Measurements from ENCODE around the gene B4GAT1. TPM values are rescaled to one million over a fixed set of nuclear protein-coding genes. Genes with fewer than 3 reads are reported as not detected.
"Not testable (repeated sequence)": the region's sequence is repeated elsewhere in the genome, so short reads cannot be mapped to it uniquely, and the experiment has no call there.

Gene B4GAT1
- polyA plus RNA-seq, 1 donor, result 20.3 TPM

DNA sequence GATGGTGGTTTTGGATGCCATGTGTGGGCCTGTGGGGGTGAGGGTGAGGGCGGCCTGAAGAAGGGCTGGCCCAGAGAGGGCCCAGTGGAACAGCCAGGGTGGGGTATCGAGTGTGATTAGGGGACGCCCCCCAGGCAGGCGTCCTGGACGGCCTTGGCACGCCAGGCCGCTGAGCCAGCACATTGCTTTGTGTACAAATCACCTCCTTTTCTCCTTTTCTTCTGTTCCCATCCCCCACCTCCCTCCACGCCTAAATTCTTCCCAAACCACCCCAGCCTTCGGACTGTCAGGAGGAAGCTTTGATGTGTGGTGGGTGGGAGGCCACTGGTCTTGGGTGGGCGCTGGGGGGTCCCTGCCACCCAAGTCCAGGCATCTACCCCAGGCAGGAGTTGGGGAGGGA is 22.8 kb downstream of the B4GAT1 start:
- no peak for DNase-seq (ENCODE audit: low read depth)

DNA sequence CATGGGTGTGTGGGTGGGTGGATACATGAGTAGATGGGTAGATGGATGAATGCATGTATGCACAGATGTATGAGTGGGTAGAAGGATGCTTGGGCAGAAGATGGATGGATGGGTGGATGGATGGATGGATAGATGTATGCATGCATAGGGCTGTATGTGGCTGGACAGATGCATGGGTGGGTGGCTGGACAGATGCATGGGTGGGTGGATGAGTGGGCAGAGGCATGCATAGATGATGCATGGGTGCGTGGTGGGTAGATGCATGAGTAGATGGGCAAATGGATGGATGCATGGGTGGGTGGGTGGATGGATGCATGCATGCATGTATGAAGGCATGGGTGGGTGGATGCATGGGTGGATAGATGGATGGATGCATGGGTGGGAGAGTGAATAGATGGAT is 23.7 kb downstream of the B4GAT1 start:
- DNase-seq (ENCODE audit: low read depth), result no peak

DNA sequence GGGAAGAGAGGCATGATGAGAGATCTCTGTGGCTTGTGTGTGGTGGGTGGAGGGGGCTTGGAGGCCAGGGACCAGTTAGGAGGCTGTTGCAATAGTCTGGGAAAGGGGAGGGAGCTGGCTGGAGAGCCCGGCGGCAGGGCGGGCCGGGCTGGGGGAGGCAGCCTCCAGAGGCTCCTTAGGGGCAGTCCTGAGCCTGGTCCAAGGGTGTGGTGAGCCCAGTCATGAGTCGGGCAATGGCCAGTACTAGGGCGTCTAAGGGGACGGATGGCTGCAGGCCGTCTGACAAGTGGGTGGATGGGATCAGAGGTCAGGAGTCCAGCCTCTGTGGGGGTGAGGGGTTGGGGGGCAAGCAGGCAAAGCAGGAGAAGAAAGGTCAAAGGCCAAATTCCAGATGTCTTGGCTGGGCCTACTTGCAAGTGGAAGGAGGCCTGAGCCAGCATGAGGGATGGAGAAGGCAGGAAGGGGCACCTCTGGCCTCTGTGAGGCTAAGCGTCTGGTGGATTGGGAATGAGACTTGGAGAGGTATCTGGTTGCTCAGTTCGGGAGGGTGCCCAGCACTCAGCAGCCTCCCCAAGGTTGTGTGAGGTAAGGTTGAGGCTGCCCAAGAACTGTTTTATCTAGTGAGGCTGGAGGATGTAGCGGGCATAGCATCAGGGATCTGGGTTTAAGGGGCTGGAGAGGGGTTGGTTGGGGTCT is 24.5 kb downstream of the B4GAT1 start:
- DNase-seq (ENCODE audit: low read depth), result no peak

DNA sequence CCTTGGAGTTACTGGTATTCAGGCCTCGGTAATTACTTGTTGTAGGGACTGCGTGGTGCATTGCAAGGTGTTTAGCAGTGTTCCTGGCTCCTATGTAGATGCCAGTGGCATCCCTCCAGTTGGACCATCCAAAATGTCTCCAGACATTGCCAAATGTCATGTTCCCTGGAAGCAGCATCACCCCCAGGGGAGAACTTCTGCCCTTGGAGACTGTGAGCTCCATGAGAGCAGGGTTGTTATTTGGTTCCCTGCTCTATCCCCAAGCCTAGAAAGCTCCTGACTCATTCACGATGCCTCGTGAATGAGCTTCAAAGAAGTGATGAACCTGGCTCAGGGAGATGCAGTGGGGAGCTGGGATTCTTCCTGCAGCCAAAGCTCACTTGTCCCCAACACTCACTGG is 25.8 kb downstream of the B4GAT1 start:
- DNase-seq (ENCODE audit: low read depth), result no peak

DNA sequence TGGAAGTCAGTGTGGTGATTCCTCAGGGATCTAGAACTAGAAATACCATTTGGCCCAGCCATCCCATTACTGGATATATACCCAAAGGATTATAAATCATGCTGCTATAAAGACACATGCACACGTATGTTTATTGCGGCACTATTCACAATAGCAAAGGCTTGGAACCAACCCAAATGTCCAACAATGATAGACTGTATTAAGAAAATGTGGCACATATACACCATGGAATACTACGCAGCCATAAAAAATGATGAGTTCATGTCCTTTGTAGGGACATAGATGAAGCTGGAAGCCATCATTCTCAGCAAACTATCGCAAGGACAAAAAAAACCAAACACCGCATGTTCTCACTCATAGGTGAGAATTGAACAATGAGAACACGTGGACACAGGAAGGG is 26.7 kb downstream of the B4GAT1 start:
- DNase-seq (ENCODE audit: low read depth), result not testable (repeated sequence)

DNA sequence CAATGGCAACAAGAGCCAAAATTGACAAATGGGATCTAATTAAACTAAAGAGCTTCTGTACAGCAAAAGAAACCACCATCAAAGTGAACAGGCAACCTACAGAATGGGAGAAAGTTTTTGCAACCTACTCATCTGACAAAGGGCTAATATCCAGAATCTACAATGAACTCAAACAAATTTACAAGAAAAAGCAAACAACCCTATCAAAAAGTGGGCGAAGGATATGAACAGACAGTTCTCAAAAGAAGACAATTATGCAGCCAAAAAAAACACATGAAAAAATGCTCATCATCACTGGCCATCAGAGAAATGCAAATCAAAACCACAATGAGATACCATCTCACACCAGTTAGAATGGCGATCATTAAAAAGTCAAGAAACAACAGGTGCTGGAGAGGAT is 27.1 kb downstream of the B4GAT1 start:
- not testable (repeated sequence) for DNase-seq (ENCODE audit: low read depth)

DNA sequence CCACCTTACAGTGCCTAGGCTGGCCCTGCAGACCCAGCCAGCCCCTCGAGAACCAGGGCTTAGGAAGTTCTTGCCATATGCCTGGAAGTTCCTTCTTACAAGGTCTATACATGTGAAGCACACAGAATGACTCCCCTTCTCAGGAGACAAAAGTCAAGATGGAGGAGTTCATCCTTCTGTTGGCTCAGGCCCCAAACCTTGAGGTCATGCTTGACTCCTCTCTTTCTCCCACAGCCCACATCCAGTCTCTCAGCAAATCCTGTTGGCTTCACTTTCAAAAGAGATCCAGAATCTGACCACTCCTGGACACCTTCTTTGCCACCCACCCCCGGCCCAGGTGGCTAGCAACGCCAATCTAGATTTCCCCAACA is 28.8 kb downstream of the B4GAT1 start:
- DNase-seq (ENCODE audit: low read depth), result no peak

DNA sequence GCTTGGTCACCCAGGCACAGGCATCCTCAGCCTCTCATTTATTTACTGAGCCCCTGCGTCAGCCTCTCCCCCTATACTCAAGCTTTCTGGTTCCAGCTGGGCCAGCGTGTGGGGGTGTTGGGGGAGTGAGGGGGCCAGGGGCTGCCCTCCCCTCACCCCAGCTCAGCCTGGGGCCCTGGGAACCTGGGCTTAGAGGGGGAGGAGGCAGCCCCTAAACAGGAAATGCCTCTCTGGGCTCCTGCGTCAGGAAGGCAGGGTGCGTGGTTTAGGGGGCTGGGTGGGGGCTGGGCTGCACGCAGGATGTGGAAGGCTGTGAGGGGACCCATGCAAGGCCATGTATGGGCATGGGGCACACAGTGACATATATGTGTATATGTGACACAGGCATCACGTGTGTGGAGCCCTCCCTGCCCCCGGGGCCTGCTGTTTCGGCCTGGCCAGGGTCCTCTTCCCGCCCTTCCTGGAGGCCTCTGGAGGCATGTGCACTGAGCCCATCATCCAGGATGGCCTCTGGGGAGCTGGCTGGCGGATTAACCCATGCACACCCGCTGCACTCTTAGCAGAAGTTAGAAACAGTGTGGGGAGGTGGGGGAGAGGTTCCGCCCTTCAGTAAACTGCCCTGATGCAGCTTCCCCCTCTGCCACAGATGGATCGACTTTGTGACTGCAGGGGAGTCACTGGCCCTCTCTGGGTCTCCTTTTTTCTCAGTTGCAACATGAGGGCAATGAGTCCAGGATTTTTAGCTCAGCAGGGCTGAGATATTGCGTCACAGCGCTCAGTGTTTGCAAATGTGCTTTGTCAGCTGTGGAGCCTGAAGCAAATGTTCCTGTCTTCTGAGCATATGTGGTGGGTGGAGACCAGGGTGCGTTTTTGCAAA is 29.5 kb downstream of the B4GAT1 start:
- DNase-seq (ENCODE audit: low read depth), result no peak

DNA sequence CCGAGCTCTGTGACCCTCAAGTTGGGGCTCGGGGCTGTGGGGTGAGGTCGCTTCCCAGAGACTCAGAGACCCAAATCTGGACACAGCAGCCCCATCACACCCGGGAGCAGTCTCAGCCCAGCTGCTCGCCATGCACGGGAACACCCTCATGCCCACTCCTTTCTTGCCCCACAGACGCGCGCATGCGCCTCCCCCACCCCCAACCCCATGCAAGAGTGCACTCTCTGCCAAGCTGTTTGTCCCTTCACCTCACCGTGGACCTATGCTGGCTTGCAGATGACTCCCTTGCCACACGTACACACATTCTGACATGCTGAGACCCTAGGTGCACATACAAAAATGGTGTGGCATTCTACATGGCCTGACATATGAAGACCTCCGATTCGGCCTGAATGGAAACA is 30.1 kb downstream of the B4GAT1 start:
- DNase-seq (ENCODE audit: low read depth), result no peak

DNA sequence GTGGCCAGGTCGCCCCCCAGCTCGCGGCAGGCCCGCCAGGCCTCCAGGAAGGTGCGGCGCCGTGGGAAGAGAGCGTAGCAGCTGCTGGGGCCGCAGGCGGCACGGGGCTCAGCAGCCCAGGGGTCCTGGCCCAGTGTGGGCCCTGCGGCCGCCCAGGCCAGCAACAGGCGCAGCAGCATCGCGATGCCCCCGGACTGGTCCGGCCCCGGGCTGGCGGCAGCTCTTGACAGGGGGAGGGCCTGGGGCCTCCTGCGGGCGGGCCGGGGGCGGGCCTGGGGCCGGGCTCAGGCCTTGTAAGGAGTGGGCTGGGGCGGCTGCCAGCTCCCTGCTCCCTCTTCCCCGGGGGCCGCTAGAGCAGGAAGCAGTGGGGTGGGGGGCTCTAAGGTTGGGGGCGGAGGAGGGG is 30.6 kb downstream of the B4GAT1 start, which contains the start of gene CD248:
Gene CD248, minus strand, starts transcription at position 196 of the 403 bp plus-strand sequence. Its CDS starts 17 bp downstream, at position 179.
- no peak for DNase-seq (ENCODE audit: low read depth)

DNA sequence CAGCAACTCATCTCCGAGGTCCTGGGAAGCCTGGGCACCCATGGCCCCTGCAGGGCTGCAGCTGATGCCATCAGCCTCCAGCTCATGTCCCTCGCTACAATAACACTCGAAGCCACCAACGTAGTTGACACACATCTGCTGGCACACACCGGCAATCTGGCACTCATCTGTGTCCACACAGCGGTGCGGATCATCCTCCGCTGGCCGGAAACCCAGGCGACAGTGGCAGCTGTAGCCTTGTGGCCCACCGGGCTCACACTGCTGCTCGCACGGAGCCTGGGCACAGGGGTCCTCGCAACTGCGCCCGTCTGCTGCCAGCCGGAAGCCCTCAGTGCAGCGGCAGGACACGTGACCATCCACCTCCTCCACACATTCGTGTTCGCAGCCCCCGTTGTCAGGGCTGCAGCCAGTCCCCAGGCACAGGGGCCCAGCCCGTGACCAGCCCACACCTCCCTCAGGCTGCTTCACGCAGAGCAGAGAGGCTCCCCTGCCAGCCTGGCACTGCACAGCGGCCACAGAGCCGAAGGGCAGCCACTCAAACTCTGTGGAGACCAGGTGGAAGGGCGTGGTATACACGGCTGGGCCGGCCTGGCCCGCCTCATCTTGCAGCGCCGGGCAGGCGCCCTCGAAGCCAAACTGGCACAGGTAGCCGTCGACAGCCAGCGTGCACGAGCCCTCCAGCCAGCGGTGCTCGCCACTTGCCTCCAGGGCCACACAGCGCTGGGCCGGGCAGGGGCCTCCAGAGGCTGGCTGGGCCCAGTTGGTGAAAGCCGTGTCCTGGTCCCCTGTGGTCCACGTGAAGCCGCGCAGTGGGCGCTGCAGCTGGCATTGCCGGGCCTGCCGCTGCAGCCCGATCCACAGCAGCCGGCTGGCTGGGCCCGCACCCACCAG is 31.3 kb downstream of the B4GAT1 start:
- no peak for DNase-seq (ENCODE audit: low read depth)

DNA sequence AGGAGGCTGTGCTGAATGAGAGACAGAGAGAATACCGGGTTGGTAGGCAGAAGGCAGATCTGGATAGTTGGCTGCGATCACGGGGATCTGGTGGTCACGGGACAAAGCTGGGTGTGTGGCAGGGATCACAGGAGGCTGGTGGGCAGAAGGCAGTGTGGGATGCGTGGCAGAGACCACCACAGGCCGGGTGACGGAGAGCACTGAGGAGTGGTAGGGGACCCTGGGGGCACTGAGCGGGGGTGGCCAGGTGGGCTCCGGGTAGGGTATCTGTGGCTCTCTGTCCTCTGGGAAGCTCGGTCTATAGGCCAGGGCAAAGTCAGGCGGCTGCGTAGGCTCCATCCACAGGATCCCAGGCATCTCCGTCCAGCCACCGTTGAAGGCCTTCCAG is 31.9 kb downstream of the B4GAT1 start:
- no peak for DNase-seq (ENCODE audit: low read depth)

DNA sequence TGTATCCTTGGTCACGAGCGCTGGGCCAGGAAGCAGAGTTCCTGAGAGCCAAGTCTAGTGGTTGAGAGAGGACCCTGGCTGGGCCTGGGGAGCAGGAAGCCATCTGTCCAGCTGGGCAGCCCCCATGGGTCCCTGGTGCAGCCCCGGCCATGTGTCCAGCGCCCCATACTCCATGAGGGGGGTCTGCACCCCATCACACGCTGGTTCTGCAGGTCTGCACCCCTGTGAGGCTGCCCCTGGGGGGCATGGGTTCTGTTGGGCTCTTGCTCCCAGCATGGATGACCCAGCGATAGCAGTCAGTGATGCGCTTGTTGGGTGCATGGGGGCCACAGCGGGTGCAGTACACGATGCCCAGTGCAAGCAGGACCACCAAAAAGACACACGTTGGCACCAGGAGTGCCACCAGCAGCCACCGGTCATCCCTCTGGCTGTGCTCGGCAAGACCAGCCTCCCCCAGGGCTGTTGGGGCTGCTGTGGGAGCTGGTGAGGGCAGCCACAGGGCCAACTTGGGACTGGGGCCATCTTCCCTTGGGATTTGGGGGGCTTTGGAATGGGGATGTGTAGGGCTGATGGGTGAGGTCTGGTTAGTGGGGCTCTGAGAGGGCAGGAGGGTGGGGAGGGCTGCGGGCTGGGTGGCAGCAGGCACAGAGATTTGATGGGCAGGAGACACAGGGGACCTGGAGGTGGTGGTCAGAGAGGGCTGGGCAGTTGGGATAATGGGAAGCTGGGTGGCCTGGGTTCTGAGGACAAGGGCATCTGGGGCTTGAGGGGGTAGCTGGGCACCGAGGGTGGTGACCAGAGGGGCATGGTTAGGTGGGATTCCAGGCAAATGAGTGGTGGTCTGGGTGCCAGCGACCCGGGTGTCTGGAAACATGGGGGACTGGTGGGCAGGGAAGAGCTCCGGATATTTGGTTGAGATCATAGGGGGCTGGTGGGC is 32.6 kb downstream of the B4GAT1 start:
- no peak for DNase-seq (ENCODE audit: low read depth)

DNA sequence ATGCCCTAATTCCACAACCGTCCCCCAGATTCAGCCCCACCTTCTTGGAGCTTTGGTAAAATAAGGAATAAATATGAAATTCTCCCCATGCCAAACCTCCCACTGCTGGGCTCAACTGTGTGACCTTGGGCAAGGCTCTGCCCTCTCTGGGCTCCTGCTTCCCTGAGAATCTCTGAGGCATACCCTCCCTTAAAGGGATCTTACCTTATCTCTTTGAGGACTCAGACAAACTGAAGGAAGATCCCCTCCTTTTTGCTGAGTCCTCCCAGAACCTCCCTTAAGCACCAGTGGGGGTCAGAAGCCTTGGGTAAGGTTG is 33.3 kb downstream of the B4GAT1 start:
- no peak for DNase-seq (ENCODE audit: low read depth)

DNA sequence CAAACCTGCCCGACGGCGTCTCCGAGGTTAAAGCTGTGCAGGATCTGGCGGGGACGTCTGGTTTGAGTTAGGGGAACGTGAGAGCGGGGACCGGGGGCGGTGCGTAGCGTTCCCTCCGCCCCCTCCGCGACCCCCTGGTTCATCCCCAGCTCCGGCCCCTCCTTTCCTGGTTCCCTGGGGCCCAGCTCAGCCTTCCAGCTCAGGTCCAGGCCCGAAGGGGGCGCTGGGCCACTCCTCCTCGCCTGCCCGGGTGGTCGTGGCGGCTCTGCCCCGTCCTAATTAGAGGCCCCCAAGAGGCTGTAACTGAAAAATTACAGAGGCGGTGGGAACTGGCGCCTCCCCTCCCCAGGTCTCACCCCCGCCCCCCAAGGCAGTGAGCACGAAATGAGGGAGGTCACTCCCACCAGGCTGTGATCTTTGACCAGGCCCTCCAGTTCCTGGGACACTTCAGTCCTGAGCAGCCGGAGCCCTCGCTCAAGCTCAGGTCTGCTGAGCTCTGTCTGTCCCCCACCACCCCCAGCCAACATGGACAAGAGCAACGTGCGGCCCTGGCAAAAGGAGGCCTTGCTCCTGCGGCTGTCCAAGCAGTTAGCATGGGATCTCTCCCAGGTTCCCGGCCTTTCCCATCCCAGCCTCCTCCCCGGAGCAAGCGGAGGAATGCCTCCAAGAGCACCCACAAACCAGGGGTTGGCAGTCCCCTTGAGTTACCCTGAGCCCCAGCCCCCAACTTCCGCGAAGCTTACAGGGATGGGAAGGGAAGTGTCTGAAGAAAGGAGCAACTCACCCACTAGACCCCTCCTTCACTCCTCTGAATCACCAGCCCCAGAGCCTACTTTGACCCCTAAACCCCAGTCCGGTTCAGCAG is 33.9 kb downstream of the B4GAT1 start:
- DNase-seq (ENCODE audit: low read depth), result peak; percentile 57

DNA sequence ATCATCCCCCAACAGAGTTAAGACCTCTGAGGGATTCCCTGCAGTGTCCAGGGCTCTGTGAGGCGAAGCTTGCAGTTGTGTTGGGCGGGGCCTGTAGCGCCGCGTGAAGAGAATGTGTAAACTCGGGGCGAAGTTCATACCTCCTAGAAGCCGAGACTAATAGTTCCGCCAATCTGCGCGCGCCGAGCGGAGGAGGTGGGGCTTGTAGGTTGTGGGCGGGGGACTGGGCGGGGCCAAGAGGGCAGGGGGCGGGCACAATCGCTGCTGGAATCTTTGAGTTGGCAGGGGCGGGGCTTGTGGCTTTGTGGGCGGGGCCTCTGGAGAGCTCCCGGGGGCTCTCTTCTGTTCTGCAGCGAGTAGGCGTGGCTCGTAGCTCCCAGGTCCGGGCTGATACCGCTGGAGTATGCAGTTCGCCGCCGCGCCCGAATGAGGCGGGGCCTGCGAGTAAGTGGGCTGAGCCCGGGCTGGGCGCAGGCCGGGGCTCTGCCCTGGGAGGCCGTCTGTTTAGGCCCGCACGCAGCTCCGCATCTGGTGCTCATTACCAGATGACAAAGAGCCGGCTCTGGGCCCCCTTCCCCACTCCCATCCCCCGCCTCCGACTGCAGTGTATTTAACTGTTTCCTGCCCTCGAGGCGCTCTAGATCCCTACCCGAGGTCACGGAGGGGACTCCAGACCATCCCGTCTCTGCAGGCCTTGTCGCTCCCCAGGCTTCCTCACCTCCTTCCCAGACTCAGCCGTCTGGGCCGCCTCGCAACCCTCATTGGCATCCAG is 34.7 kb downstream of the B4GAT1 start:
- peak; percentile 95 for DNase-seq (ENCODE audit: low read depth)

DNA sequence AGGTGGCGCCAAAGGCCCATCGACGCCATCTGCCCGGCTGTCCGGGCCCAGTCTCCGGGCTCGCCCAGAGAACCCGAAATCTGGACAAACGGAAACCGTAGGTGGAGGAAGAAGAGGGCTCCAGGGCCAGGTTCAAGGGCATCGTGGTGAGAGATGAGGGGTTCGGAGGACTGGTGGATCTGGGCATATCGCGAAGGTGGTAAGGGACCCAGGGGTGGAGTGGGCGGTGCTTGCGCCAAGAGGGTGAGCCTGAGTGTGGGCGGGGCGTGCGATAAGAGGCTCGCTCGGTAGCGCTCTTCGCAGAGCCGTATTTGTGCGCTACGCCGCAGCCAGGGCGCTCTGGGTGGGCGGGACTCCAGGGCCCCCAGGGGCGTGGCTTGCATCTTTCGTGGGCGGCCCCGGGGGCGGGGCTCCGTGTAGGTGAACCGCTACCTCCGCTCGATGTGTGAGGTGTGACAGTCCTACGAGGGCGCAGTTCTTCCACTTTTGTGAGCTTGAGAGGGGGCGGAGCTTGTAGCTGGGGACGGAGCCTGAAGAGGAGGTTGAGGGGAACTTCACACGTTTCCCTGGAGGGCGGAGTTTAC is 35.4 kb downstream of the B4GAT1 start:
- DNase-seq (ENCODE audit: low read depth), result peak; percentile 71

DNA sequence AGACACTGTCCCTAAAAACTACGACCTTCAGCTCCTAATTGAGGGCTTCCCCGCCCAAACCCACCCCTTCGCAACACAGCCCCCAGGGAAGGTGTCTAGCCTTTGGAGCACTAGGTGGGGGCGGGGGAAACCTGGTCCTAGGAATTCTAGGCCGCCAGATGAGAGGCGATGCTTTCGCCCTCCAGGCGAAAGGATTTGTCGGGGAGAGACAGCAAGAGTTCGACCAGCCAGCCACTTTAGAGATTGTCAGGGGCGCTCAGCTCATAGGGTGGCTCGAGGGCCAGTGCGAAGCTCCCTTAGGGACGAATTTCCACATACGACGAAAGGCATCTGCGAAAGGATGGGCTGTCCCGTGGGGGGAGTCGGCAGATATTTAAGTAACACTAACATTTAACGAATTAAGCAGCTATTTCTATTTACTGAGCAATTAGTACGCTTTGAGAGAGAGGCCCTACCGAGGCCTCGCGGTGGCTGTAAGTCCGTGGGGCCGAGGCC is 35.9 kb downstream of the B4GAT1 start:
- DNase-seq (ENCODE audit: low read depth), result no peak
